Vagina (tissue), 2 donors: Measurements from ENCODE around the gene PACC1. TPM values are rescaled to one million over a fixed set of nuclear protein-coding genes. Genes with fewer than 3 reads are reported as not detected.
"Not testable (repeated sequence)": the region's sequence is repeated elsewhere in the genome, so short reads cannot be mapped to it uniquely, and the experiment has no call there.

Source experiments
- DNase-seq, 2 donors: peaks; one replicate each; pipeline ENCODE4 v3.0.0-alpha.2; 2017; ENCODE audit errors: extremely low spot score in 2 of 2
- H3K27ac ChIP-seq: fragments of 200-600 bp; sonication (generic); one replicate; pipeline ENCODE4 v1.5.1; 2019
- H3K27me3 ChIP-seq: fragments of 200-600 bp; sonication (generic); one replicate; pipeline ENCODE4 v1.5.1; 2019
- H3K36me3 ChIP-seq, 2 donors: fragments of 200-600 bp; sonication (generic); one replicate each; pipeline ENCODE4 v1.5.1; 2017 to 2019
- H3K4me1 ChIP-seq: fragments of 200-600 bp; sonication (generic); one replicate; pipeline ENCODE4 v1.5.1; 2019
- H3K4me3 ChIP-seq, 2 donors: fragments of 200-600 bp; sonication (generic); 1 replicate in 1 of 2; 2 replicates in 1 of 2; pipeline ENCODE4 v1.5.1; 2016 to 2019
- H3K9me3 ChIP-seq: fragments of 200-600 bp; sonication (generic); one replicate; pipeline ENCODE4 v1.5.1; 2019
- POLR2A ChIP-seq, 2 donors: fragments of 450-650 bp; IDR thresholded peaks; one replicate each; pipeline ENCODE4 v1.6.1; 2017; ENCODE audit warnings: antibody characterized with exemption in 2 of 2, mild to moderate bottlenecking in 2 of 2, moderate library complexity in 2 of 2
- POLR2AphosphoS5 ChIP-seq, 2 donors: sonication (generic); formaldehyde crosslinking; IDR thresholded peaks; one replicate each; pipeline ENCODE4 v1.9.0; 2017; ENCODE audit warnings: antibody characterized with exemption in 2 of 2, mild to moderate bottlenecking in 2 of 2, low read depth in 1 of 2; ENCODE audit not compliant: insufficient read depth in 1 of 2
- intact Hi-C: fragments of 100-400 bp; cut with DNase I; formaldehyde crosslinking; loops from one replicate; pipeline ENCODE4 v1.15.1; 2023
- total RNA-seq: library from RNA; depleted of rRNA; stranded (reverse); fragments of >200 nt; gene quantifications from one replicate; pipeline ENCODE4 v1.2.3, GENCODE V29; 2016
- TF ChIP-seq, protein P1 (sequence below), 3 experiments: fragments of 450-650 bp in 2 of 3; fragments of 200-600 bp in 1 of 3; sonication (generic) in 1 of 3; IDR thresholded peaks; one replicate each; pipeline ENCODE4 v1.5.1; 2017 to 2019; ENCODE audit warnings: antibody characterized with exemption in 3 of 3, mild to moderate bottlenecking in 2 of 3, moderate library complexity in 2 of 3

PACC1 gene
- total RNA-seq, 1 donor from 2014 or later, result 6.1 TPM

DNA sequence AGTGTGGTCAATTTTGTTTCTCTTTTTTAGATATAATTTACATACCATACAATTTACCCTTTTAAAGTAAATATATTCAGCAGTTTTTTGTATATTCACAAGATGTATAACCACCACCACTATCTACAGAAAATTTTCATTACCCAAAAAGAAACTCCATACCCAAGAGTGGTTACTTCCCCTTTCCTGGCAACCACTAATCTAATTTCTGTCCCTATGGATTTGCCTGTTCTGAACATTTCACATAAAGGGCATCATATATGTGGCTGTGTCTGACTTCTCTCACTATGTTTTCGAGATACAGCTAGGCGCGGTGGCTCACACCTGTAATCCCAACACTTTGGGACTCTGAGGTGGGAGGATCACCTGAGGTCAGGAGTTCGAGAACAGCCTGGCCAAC, 13.6 kb downstream of the PACC1 start:
- H3K4me1 ChIP-seq, result no peaks in the 10 kb centered on the region
- intact Hi-C loops, result no loop called here
- no peaks in the 10 kb centered on the region for H3K9me3 ChIP-seq
- no peaks in the 10 kb centered on the region for H3K36me3 ChIP-seq
- TF ChIP-seq, protein P1, sequence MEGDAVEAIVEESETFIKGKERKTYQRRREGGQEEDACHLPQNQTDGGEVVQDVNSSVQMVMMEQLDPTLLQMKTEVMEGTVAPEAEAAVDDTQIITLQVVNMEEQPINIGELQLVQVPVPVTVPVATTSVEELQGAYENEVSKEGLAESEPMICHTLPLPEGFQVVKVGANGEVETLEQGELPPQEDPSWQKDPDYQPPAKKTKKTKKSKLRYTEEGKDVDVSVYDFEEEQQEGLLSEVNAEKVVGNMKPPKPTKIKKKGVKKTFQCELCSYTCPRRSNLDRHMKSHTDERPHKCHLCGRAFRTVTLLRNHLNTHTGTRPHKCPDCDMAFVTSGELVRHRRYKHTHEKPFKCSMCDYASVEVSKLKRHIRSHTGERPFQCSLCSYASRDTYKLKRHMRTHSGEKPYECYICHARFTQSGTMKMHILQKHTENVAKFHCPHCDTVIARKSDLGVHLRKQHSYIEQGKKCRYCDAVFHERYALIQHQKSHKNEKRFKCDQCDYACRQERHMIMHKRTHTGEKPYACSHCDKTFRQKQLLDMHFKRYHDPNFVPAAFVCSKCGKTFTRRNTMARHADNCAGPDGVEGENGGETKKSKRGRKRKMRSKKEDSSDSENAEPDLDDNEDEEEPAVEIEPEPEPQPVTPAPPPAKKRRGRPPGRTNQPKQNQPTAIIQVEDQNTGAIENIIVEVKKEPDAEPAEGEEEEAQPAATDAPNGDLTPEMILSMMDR (IDR thresholded peaks at IDR 0.05), result no peak
- H3K4me3 ChIP-seq, result no peak overlapping the region
- no peaks in the 10 kb centered on the region for H3K27me3 ChIP-seq
- no peak for DNase-seq
- H3K27ac ChIP-seq, result no peak overlapping the region

DNA sequence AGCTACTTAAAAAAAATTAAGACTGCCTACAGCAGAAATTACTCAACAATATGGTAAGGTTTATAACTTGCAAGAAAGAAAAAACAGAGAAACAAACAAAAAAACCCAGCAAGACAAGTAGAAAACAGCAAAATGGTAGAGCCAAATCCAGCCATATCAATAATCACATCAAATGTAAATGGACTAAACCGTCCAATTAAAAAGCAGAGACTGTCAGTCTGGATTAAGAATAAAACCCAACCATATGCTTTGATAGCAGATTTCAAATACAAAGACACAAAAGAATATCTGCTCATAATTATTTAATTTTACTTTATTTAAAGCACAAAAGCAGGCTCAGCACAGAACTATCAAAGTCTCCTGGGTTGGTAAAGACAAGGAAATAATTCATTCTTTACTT, 17.5 kb downstream of the PACC1 start:
- intact Hi-C loops, result no loop called here
- no peak overlapping the region for H3K4me3 ChIP-seq
- no peaks in the 10 kb centered on the region for H3K4me1 ChIP-seq
- no peaks in the 10 kb centered on the region for H3K27me3 ChIP-seq
- no peaks in the 10 kb centered on the region for H3K36me3 ChIP-seq
- no peak for TF ChIP-seq POLR2A (IDR thresholded peaks at IDR 0.05)
- TF ChIP-seq POLR2AphosphoS5 (IDR thresholded peaks at IDR 0.05; ENCODE audit: insufficient read depth in 1 of 2, low read depth in 1 of 2), result no peak
- H3K9me3 ChIP-seq, result no peaks in the 10 kb centered on the region
- no peak for DNase-seq
- no peak overlapping the region for H3K27ac ChIP-seq

DNA sequence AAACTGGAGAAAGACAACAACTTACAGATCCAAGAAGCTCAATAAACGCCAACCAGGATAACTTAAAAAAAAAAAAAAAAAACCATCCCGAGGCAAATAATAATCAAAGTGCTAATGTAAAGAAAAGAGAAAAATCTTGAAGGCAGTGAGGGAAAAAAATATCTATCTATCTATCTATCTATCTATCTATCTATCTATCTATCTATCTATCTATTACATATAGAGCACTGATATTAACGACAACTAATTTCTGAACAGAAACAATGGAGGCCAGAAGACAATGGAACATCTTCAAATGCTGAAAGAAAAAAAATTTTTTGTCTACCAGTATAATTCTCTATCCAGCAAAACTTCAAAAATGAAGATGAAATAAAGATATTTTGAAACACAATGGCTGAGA, 18.0 kb downstream of the PACC1 start:
- Histone ChIP-seq H3K9me3 (no peaks in the 10 kb centered on the region), H3K27ac (no peak overlapping the region), H3K27me3 (no peaks in the 10 kb centered on the region), H3K4me3 (no peak overlapping the region), H3K36me3 (no peaks in the 10 kb centered on the region), H3K4me1 (no peaks in the 10 kb centered on the region)
- TF ChIP-seq, protein P1 (IDR thresholded peaks at IDR 0.05), result no peak
- TF ChIP-seq POLR2AphosphoS5 (IDR thresholded peaks at IDR 0.05; ENCODE audit: insufficient read depth in 1 of 2, low read depth in 1 of 2) (no peak), POLR2A (IDR thresholded peaks at IDR 0.05) (no peak)
- intact Hi-C loops, result no loop called here
- no peak for DNase-seq

DNA sequence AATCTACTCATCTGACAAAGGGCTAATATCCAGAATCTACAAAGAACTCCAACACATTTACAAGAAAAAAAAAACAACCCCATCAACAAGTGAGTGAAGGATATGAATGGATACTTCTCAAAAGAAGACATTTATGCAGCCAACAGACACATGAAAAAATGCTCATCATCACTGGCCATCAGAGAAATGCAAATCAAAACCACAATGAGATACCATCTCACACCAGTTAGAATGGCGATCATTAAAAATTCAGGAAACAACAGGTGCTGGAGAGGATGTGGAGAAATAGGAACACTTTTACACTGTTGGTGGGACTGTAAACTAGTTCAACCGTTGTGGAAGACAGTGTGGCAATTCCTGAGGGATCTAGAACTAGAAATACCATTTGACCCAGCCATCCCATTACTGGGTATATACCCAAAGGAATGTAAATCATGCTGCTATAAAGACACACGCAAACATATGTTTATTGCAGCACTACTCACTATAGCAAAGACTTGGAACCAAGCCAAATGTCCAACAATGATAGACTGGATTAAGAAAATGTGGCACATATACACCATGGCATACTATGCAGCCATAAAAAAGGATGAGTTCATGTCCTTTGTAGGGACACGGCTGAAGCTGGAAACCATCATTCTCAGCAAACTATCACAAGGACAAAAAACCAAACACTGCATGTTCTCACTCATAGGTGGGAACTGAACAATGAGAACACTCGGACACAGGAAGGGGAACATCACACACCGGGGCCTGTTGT, 18.8 kb downstream of the PACC1 start:
- intact Hi-C loops, H3K36me3 ChIP-seq, H3K27me3 ChIP-seq: not testable (repeated sequence)

DNA sequence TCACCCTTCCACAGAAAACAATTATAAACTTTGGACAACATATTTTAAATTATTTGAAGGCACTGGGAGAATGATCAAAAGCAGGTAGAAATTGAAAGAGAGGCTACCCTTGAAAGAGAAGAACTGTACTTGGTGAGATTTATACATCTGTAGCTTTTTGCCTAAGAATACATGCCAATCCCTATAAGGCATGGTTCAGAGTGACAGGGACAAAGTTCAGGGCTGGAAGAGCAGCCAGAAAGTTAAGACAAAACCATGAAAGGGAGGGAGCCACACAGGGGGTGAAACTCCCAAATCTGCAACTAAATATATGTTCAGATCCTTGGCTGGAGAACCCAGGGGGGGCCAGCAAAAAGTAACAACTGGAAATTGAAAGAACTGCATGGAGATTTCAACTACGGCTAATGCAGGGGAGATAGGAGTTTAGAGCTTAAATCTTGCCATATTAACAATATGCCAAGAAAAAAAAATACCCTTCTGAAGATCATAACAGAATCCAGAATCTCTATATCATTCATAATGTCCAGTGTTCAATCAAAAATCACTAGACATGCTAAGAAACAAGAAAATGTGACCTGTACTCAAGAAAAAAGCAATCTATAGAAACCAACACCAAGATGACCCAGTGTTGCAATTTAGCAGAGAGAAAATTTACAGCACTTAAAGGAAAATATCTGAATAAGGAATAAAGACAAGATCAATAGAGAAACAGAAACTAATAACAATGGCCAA, 25.5 kb downstream of the PACC1 start:
- DNase-seq, result no peak
- Histone ChIP-seq H3K9me3 (peaks cover 2% of the 10 kb centered on the region), H3K4me1 (no peaks in the 10 kb centered on the region), H3K27me3 (no peaks in the 10 kb centered on the region), H3K4me3 (no peak overlapping the region), H3K36me3 (no peaks in the 10 kb centered on the region), H3K27ac (no peak overlapping the region)
- intact Hi-C loops, result no loop called here
- TF ChIP-seq, protein P1 (IDR thresholded peaks at IDR 0.05), result no peak
- no peak for TF ChIP-seq POLR2A (IDR thresholded peaks at IDR 0.05)
- no peak for TF ChIP-seq POLR2AphosphoS5 (IDR thresholded peaks at IDR 0.05; ENCODE audit: insufficient read depth in 1 of 2, low read depth in 1 of 2)

More for the DNA sequence above, 18.8 kb downstream of the PACC1 start:
- H3K4me1 ChIP-seq, DNase-seq, H3K27ac ChIP-seq, H3K9me3 ChIP-seq, H3K4me3 ChIP-seq: not testable (repeated sequence)

DNA sequence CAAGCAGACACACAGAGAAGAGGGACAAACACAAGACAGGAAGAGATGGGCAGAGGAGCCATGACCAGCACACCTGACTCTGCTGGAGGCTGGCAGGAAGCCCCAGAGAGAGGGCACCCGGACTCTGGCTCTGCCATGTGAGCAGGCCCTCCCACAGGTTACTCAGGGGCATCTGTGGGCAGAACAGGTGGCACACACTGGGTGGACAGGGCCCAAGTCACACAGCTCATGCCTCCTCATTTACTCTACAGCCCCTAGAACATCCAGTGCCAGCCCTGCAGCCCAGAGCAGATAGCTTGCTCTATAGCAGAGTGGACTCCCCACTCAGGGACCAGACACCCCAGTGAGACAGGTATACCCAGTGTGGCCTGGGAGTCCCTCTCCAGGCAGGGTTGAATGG, 28.7 kb downstream of the PACC1 start:
- H3K9me3 ChIP-seq, result peaks cover 2% of the 10 kb centered on the region
- H3K36me3 ChIP-seq, result peaks cover 0 to 5% of the 10 kb centered on the region in 2 donors
- H3K4me1 ChIP-seq, result no peaks in the 10 kb centered on the region
- H3K4me3 ChIP-seq, result no peak overlapping the region
- no peak for DNase-seq
- TF ChIP-seq, protein P1 (IDR thresholded peaks at IDR 0.05), result no peak
- TF ChIP-seq POLR2A (IDR thresholded peaks at IDR 0.05), result no peak
- TF ChIP-seq POLR2AphosphoS5 (IDR thresholded peaks at IDR 0.05; ENCODE audit: insufficient read depth in 1 of 2, low read depth in 1 of 2), result no peak
- no peaks in the 10 kb centered on the region for H3K27me3 ChIP-seq
- intact Hi-C loops, result no loop called here
- no peak overlapping the region for H3K27ac ChIP-seq
